PC-3 (cell line): ENCODE measurements around the gene FNDC7. TPM values are rescaled to one million over a fixed set of nuclear protein-coding genes. Genes with fewer than 3 reads are reported as not detected.

ENCODE experiments used
- ATAC-seq: fragments of 200-7000 bp; cut with Tn5 transposase; 2 replicates; pipeline ENCODE4 v1.9.1; 2020; ENCODE audit warnings: mild to moderate bottlenecking, moderate library complexity
- BruUV-seq: library from RNA; stranded (reverse); fragments of 400-500 nt; replicated peaks from 2 replicates; lab custom pipeline; 2021; lab: Mats Ljungman, UMichigan
- CTCF ChIA-PET: fragments of 300-600 bp; sonication (Branson Sonifier 250); formaldehyde crosslinking; loops from one replicate; lab custom pipeline; 2022; ENCODE audit warnings: antibody characterized with exemption; lab: Charles Lee
- POLR2A ChIA-PET: fragments of 300-600 bp; sonication (Branson Sonifier 250); formaldehyde crosslinking; loops from one replicate; lab custom pipeline; 2022; ENCODE audit warnings: antibody characterized with exemption; ENCODE audit not compliant: unreplicated experiment; lab: Charles Lee
- DNase-seq: peaks from one replicate; pipeline ENCODE4 v3.0.0-alpha.2; 2015
- H2AFZ ChIP-seq: fragments of 300-600 bp; sonication (generic); 2 replicates; pipeline ENCODE4 v1.6.0; 2016; ENCODE audit warnings: antibody characterized with exemption, low read length
- H3F3A ChIP-seq: fragments of 300-600 bp; sonication (generic); one replicate; pipeline ENCODE4 v1.6.0; 2017; ENCODE audit warnings: antibody characterized with exemption, low read length, control low read depth, mild to moderate bottlenecking; ENCODE audit not compliant: unreplicated experiment
- H3K27ac ChIP-seq: fragments of 300-600 bp; sonication (generic); 2 replicates; pipeline ENCODE4 v1.5.1; 2016; ENCODE audit warnings: mild to moderate bottlenecking, low read length
- H3K27me3 ChIP-seq: fragments of 300-600 bp; sonication (generic); 2 replicates; pipeline ENCODE4 v1.6.1; 2016; ENCODE audit warnings: low read length, mixed read lengths
- H3K36me3 ChIP-seq: fragments of 300-600 bp; sonication (generic); 2 replicates; pipeline ENCODE4 v1.6.1; 2016; ENCODE audit warnings: low read depth, mixed run types, low read length, mixed read lengths
- H3K4me1 ChIP-seq: fragments of 300-600 bp; sonication (generic); 2 replicates; pipeline ENCODE4 v1.5.1; 2016; ENCODE audit warnings: low read length; ENCODE audit not compliant: insufficient read depth
- H3K4me2 ChIP-seq: fragments of 300-600 bp; sonication (generic); 2 replicates; pipeline ENCODE4 v1.6.0; 2016; ENCODE audit warnings: low read length
- H3K4me3 ChIP-seq: fragments of 300-600 bp; sonication (generic); 2 replicates; pipeline ENCODE4 v1.5.1; 2016; ENCODE audit warnings: mild to moderate bottlenecking, low read length, mixed read lengths
- H3K79me2 ChIP-seq: fragments of 300-600 bp; sonication (generic); 2 replicates; pipeline ENCODE4 v1.6.1; 2017; ENCODE audit warnings: low read length, mixed read lengths
- H3K9ac ChIP-seq: fragments of 300-600 bp; sonication (generic); 2 replicates; pipeline ENCODE4 v1.6.0; 2016; ENCODE audit warnings: mild to moderate bottlenecking, low read length
- H3K9me2 ChIP-seq: fragments of 300-600 bp; sonication (generic); replicated peaks from 2 replicates; pipeline ENCODE4 v1.6.1; 2016; ENCODE audit warnings: mixed run types, low read length, mixed read lengths
- H3K9me3 ChIP-seq: fragments of 300-600 bp; sonication (generic); 2 replicates; pipeline ENCODE4 v1.6.1; 2016; ENCODE audit warnings: low read length, mixed read lengths
- H4K20me1 ChIP-seq: fragments of 300-600 bp; sonication (generic); 2 replicates; pipeline ENCODE4 v1.6.1; 2016; ENCODE audit warnings: low read length, mixed read lengths
- CTCF ChIP-seq: fragments of 300-600 bp; sonication (generic); conservative IDR thresholded peaks from 2 replicates; pipeline ENCODE4 v1.5.1; 2017; ENCODE audit warnings: antibody characterized with exemption, low read depth, mild to moderate bottlenecking, low read length
- EZH2 ChIP-seq: fragments of 300-600 bp; sonication (generic); IDR thresholded peaks from one replicate; pipeline ENCODE4 v1.6.1; 2017; ENCODE audit warnings: antibody characterized with exemption, mild to moderate bottlenecking, low read length; ENCODE audit not compliant: unreplicated experiment
- EZH2phosphoT487 ChIP-seq: fragments of 300-600 bp; sonication (generic); IDR thresholded peaks from 2 replicates; pipeline ENCODE4 v1.6.1; 2018; ENCODE audit warnings: mild to moderate bottlenecking, antibody characterized with exemption, low read length, borderline replicate concordance
- intact Hi-C: fragments of 100-400 bp; cut with micrococcal nuclease; formaldehyde crosslinking; loops from 2 replicates; pipeline ENCODE4 v1.9.0; 2023
- total RNA-seq: library from RNA; depleted of rRNA; stranded (reverse); fragments of >200 nt; gene quantifications from 2 replicates; pipeline ENCODE4 v1.2.3, GENCODE V29; 2014

Gene FNDC7
- total RNA-seq, 1 experiment from 2014 or later = not detected

DNA sequence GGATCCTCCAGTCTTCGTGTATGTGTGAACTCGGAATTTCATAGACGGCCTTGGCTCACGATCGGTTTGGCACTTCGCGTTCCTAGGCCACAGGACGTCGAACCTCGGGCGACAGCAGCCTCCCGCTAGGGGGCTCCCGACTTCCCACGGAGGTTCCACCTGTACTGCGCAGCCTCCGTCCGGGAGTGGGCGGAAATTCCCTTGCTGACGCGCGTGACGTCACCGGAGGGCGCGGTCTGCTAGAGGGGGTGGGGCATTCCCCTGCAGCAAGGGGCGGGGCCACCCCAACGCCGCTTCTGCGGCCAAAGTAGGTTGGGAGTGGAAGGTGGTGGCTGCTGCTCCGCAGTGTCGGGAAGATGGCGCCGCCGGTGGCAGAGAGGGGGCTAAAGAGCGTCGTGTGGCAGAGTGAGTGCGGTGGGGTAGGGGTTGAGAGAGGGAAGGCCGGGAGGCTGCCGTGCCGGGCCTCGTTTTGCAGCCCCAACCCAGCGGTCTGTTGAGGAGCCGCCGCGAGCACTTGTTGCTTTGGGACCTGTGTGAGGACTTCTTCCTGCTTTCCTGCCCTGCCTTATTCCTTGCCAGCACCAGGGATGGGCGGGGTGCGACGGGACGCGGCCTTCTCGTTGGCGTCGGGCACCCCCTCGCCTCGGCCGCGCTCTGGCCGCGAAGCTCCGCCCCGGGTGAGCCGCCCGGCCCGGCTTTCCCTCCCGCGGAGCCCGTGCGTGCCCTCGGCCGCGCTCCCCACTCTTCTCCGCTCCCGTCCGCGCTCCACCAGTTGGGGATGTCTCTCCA is 33.9 kb downstream of the FNDC7 start, which contains the start of gene STXBP3:
TSS of gene STXBP3 (plus strand) at position 293 of the 789 bp plus-strand sequence. CDS start at position 357, 64 bp downstream.
- no peaks in the 10 kb centered on the region for H3F3A ChIP-seq
- ChIA-PET POLR2A (interaction anchor here (0.5 kb wide), 1 partner anchor 84 kb away, joined by 3 read pairs; no protein-coding TSS in a partner anchor), CTCF (interaction anchor here (0.6 kb wide), 1 partner anchor 12 kb away, joined by 3 read pairs; no protein-coding TSS in a partner anchor)
- BruUV-seq = no TSS peak
- TF ChIP-seq EZH2phosphoT487 (no peak), CTCF (peak; percentile 90)
- no peaks in the 10 kb centered on the region for H3K9me2 ChIP-seq
- intact Hi-C loops = loop anchor here (1.0 to 5.0 kb wide), 4 partner anchors 42 to 331 kb away; partner anchors contain the start of genes PRPF38B and TAF13
- peak; percentile 99 for DNase-seq
- peaks cover 5% of the 10 kb centered on the region; the same call in 1 of the 2 replicates for H4K20me1 ChIP-seq
- peaks cover 36% of the 10 kb centered on the region for H3K79me2 ChIP-seq
- peaks cover 7% of the 10 kb centered on the region for H3K4me1 ChIP-seq
- peaks cover 2% of the 10 kb centered on the region; the same call in 1 of the 2 replicates for H3K36me3 ChIP-seq
- H3K9me3 ChIP-seq = no peaks in the 10 kb centered on the region
- peak within 1 kb of the TSS; percentile 85 for H2AFZ ChIP-seq
- peak within 1 kb of the TSS; percentile 95 for H3K4me3 ChIP-seq
- H3K27me3 ChIP-seq = no peaks in the 10 kb centered on the region
- peak within 1 kb of the TSS; percentile 85 for H3K9ac ChIP-seq
- peak within 1 kb of the TSS; percentile 62 for H3K27ac ChIP-seq
- peak; percentile 90 for ATAC-seq
- H3K4me2 ChIP-seq = peak within 1 kb of the TSS; percentile 85

DNA sequence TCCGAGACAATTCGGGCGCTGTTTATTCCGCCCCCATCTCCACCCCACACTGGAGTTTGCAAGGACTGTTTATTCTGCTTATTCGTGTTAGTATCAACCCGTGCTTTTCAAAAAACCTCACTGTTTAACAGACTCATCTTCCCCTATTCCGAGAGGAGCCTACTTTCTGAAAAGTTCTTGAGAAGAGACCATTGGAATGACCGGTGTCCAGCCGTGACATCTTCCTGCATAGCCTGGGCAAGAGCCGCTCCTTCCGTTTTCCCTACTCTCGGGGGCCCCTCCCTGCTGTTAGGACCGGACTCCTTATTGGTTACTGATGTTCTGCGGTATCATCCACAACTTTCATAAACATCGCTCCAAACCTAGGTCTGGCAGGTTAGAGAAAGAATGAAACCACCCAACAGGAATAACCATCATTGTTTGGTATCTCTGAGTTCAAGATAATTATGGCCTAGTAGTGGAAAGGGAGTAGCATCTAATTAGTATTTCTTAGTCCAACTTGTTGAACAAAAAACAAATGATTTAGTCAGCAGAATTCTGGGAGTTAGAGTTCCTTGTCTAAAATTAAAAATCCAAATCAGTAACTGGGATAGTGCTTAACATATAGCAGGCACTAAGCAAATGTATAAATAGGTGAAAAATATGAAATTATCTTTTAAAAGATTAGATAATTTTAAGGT is 34.6 kb downstream of the FNDC7 start:
- Histone ChIP-seq H3K9me2 (no peaks in the 10 kb centered on the region), H3K4me3 (peak overlapping the region; percentile 95), H4K20me1 (peaks cover 5% of the 10 kb centered on the region; the same call in 1 of the 2 replicates), H3K27ac (peak overlapping the region; percentile 62), H3K27me3 (no peaks in the 10 kb centered on the region), H3F3A (no peaks in the 10 kb centered on the region), H3K36me3 (peaks cover 2% of the 10 kb centered on the region; the same call in 1 of the 2 replicates), H3K9ac (peak overlapping the region; percentile 85), H3K4me2 (peak overlapping the region; percentile 85), H2AFZ (peak overlapping the region; percentile 85), H3K79me2 (peaks cover 36% of the 10 kb centered on the region), H3K9me3 (no peaks in the 10 kb centered on the region), H3K4me1 (peaks cover 7% of the 10 kb centered on the region)
- ATAC-seq (peak; percentile 75), DNase-seq (peak; percentile 76)
- TF ChIP-seq EZH2phosphoT487 (no peak), CTCF (no peak), EZH2 (no peak)
- ChIA-PET CTCF (interaction anchor here (0.6 kb wide), 1 partner anchor 13 kb away, joined by 3 read pairs; no protein-coding TSS in a partner anchor), POLR2A (no interaction called here)
- TSS peak; percentile 70 for BruUV-seq
- intact Hi-C loops = loop anchor here (5.0 kb wide), 2 partner anchors 150 to 330 kb away; partner anchors contain the start of gene TAF13
